AG04450 (cell line): Measurements from ENCODE around the gene SNED1. TPM values are rescaled to one million over a fixed set of nuclear protein-coding genes. Genes with fewer than 3 reads are reported as not detected.
A peak's percentile ranks its signal among the peaks of the same experiment; 100 is the strongest.

Experiments
- CTCF ChIA-PET: fragments of 300-600, 350-600 bp; formaldehyde crosslinking; extraction: SDS; loops from one replicate; lab custom pipeline; 2022; ENCODE audit warnings: antibody characterized with exemption, inconsistent platforms; lab: Charles Lee
- POLR2A ChIA-PET: fragments of 350-600 bp; formaldehyde crosslinking; extraction: SDS; loops from one replicate; lab custom pipeline; 2021; ENCODE audit warnings: antibody characterized with exemption, inconsistent platforms; lab: Yijun Ruan, JAX
- DNase-seq: peaks from one replicate; pipeline ENCODE4 v3.0.0-alpha.2; 2011; ENCODE audit warnings: low read depth, low spot score
- H3K27ac ChIP-seq: one replicate; pipeline ENCODE4 v1.5.1; 2012; ENCODE audit warnings: low read depth, low read length, control low read depth
- H3K27me3 ChIP-seq: one replicate; pipeline ENCODE4 v1.6.0; 2012; ENCODE audit warnings: low read length; ENCODE audit not compliant: control insufficient read depth, insufficient read depth
- H3K4me3 ChIP-seq: 2 replicates; pipeline ENCODE4 v1.5.1; 2011; ENCODE audit warnings: mild to moderate bottlenecking, low read depth, low read length, control low read depth
- H3K9me3 ChIP-seq: 2 replicates; pipeline ENCODE4 v1.5.1; 2012; ENCODE audit warnings: low read length; ENCODE audit not compliant: control insufficient read depth, insufficient read depth
- CTCF ChIP-seq: IDR thresholded peaks from 2 replicates; pipeline ENCODE4 v1.5.1; 2011; ENCODE audit warnings: low read depth, low read length, control low read depth, inconsistent platforms
- polyA plus RNA-seq: library from polyadenylated mRNA; depleted of rRNA; stranded (reverse); fragments of >200 nt; gene quantifications from 2 replicates; pipeline ENCODE4 v1.2.3, GENCODE V29; 2011

The SNED1 gene
- polyA plus RNA-seq, 1 experiment = 1.6 TPM

- no peak for TF ChIP-seq CTCF
- Histone ChIP-seq H3K27me3 (peaks cover 3% of the 10 kb centered on the region), H3K4me3 (no peak overlapping the region), H3K9me3 (peaks cover 26% of the 10 kb centered on the region), H3K27ac (no peak overlapping the region)
- POLR2A ChIA-PET = no interaction called here
- DNase-seq = no peak
- CTCF ChIA-PET = interaction anchor here (1.3 to 1.4 kb wide), 2 partner anchors 73 to 147 kb away, joined by 3 to 5 read pairs; no protein-coding TSS in a partner anchor
Observed at GRCh38 chr2:240988146-240988545, 10.3 kb upstream of the SNED1 start.

GRCh38 chr2:240988571-240989271 lies 9.7 kb upstream of the SNED1 start:
- Histone ChIP-seq H3K4me3 (no peak overlapping the region), H3K27me3 (peaks cover 2% of the 10 kb centered on the region), H3K27ac (no peak overlapping the region), H3K9me3 (peaks cover 26% of the 10 kb centered on the region)
- no peak for TF ChIP-seq CTCF
- POLR2A ChIA-PET = no interaction called here
- DNase-seq = no peak
- CTCF ChIA-PET = interaction anchor here (1.0 to 1.4 kb wide), 2 partner anchors 74 to 148 kb away, joined by 3 read pairs; no protein-coding TSS in a partner anchor

- H3K27ac ChIP-seq = no peak overlapping the region
- CTCF ChIA-PET = interaction anchor here (1.0 kb wide), 1 partner anchor 75 kb away, joined by 3 read pairs; no protein-coding TSS in a partner anchor
- TF ChIP-seq CTCF = peak; percentile 46
- DNase-seq = no peak
- no peaks in the 10 kb centered on the region for H3K27me3 ChIP-seq
- H3K9me3 ChIP-seq = peaks cover 26% of the 10 kb centered on the region
- POLR2A ChIA-PET = no interaction called here
- no peak overlapping the region for H3K4me3 ChIP-seq
Observed at GRCh38 chr2:240989451-240990265, 8.8 kb upstream of the SNED1 start.

- POLR2A ChIA-PET = no interaction called here
- H3K9me3 ChIP-seq = peaks cover 26% of the 10 kb centered on the region
- no peaks in the 10 kb centered on the region for H3K27me3 ChIP-seq
- DNase-seq = no peak
- TF ChIP-seq CTCF = no peak
- no peak overlapping the region for H3K27ac ChIP-seq
- H3K4me3 ChIP-seq = no peak overlapping the region
- CTCF ChIA-PET = no interaction called here
Observed at GRCh38 chr2:240990266-240990529, 8.2 kb upstream of the SNED1 start.

GRCh38 chr2:240990726-240991377 lies 7.6 kb upstream of the SNED1 start:
- Histone ChIP-seq H3K4me3 (no peak overlapping the region), H3K27ac (peak overlapping the region; percentile 61), H3K27me3 (no peaks in the 10 kb centered on the region), H3K9me3 (peaks cover 26% of the 10 kb centered on the region)
- no peak for DNase-seq
- POLR2A ChIA-PET = no interaction called here
- no peak for TF ChIP-seq CTCF
- CTCF ChIA-PET = no interaction called here
